DLD1 (cell line): ENCODE results near the gene HKDC1.
"Not testable (repeated sequence)": the region's sequence is repeated elsewhere in the genome, so short reads cannot be mapped to it uniquely, and the experiment has no call there.

ENCODE experiments used
- in situ Hi-C: cut with HindIII; loops from 2 replicates; pipeline ENCODE4 v1.10.0; 2017; ENCODE audit warnings: low sequenced_read_pairs

HKDC1 gene

DNA sequence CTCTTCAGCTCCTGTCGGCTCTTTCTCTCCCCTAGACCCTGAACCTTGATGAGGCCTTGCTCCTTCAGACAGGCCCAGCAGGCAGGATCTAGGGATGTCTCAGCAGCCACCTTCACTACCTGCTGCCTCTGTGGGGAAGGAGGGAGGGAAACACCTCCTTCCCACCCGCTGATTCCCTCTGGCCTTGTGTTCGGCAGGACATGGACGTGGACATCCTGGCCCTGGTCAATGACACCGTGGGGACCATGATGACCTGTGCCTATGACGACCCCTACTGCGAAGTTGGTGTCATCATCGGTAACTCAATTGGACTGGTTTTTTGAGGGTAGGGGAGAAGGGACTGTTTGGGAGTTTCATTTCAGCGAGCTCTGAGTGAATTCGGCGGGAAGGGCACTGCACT lies 20.3 kb downstream of the HKDC1 start:
- in situ Hi-C loops: loop anchor here (10.0 kb wide), 2 partner anchors 104 to 184 kb away; no protein-coding TSS in a partner anchor

GRCh38 chr10:69241575-69241974 lies 21.4 kb downstream of the HKDC1 start:
- in situ Hi-C loops: loop anchor here (10.0 kb wide), 2 partner anchors 103 to 183 kb away; no protein-coding TSS in a partner anchor

DNA sequence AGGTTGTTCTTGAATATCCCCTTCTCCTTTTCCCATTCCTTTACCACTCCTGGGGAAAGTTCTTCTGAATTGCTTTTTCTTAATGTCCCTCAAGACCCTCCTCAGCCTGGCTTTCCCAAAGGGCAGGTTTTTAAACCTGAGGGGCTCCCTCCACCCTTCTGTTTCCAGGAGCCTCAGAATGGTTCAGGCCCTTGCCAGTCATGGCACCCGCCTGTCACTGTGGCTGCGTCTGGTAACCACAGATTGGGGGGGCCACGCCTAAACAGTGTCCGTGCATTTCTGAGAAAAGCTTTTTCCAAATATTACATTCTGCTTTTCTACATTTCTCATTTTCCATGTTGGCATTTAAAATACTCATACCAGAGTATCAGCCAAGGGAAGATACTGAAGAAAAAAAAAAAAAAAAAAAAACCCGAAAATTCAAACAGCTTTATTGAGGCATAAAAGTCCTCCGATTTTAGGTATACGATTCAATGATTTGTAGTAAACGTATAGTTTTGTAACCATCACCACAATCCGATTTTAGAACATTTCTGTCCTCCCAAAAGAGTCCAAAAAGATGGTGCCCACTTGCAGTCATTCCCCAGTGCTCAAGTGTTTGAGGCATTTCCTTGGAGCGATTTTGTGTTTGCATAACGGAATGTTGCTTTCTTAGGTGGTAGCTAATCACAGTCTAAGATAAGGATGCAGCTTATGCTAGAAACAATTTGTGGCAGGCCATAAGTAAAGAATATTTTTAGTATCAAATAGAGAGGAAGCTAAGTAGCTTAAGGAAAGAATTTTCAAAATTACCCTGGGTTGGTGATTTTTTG lies 22.1 kb downstream of the HKDC1 start:
- in situ Hi-C loops: loop anchor here (10.0 kb wide), 2 partner anchors 103 to 183 kb away; no protein-coding TSS in a partner anchor

DNA sequence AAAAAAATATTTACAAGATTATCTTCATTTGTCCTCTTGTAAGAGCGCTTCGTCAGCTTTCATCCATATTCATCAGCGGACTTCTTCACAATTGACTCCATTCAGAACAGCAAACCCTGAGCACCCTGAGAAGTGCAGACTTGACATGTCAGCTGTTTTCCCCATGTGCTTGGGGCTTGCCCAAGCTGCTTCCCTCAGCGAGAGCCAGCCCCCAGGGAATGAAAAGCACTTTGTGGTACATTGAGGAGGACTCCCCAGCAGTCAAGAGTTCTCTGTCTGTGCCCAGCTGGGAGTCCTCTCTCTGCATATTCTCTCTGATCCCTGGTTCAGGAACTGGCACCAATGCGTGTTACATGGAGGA lies 22.7 kb downstream of the HKDC1 start:
- in situ Hi-C loops: loop anchor here (10.0 kb wide), 2 partner anchors 102 to 182 kb away; no protein-coding TSS in a partner anchor

GRCh38 chr10:69243817-69244216 lies 23.7 kb downstream of the HKDC1 start:
- in situ Hi-C loops: loop anchor here (10.0 kb wide), 2 partner anchors 101 to 181 kb away; no protein-coding TSS in a partner anchor

- in situ Hi-C loops: loop anchor here (10.0 kb wide), 2 partner anchors 99 to 179 kb away; no protein-coding TSS in a partner anchor
These were observed 25.9 kb downstream of the HKDC1 start for GRCh38 chr10:69246036-69246435.

GRCh38 chr10:69246581-69247312 lies 26.6 kb downstream of the HKDC1 start:
- in situ Hi-C loops: loop anchor here (10.0 kb wide), 2 partner anchors 98 to 178 kb away; no protein-coding TSS in a partner anchor

GRCh38 chr10:69247313-69247710 lies 27.2 kb downstream of the HKDC1 start:
- in situ Hi-C loops: loop anchor here (10.0 kb wide), 2 partner anchors 97 to 177 kb away; no protein-coding TSS in a partner anchor

GRCh38 chr10:69248117-69248730 lies 28.1 kb downstream of the HKDC1 start:
- in situ Hi-C loops: loop anchor here (10.0 kb wide), 2 partner anchors 97 to 177 kb away; no protein-coding TSS in a partner anchor

- in situ Hi-C loops: no loop called here
These were observed 29.9 kb downstream of the HKDC1 start for GRCh38 chr10:69250041-69250440.

- in situ Hi-C loops: not testable (repeated sequence)
These were observed 31.3 kb downstream of the HKDC1 start for GRCh38 chr10:69251417-69251816.

DNA sequence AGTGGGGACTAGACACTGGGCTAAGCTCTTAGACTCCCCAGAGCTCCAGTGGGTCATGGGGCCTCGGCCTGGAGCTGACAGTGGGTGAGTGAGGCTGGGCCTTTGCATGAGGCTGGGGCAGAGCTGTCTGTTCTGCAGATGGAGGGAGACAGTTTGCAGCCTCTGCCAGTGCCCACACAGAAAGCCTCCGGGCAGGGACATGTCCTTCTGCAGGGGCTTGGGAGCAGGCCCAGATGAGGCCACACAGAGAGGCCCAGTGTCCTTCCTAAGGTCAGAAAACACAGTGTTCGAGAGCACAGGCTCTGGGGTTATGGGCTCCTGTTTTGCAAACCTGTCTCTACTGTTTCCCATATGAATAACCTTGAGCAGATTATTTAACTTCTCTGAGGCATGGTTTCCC lies 33.0 kb downstream of the HKDC1 start:
- in situ Hi-C loops: no loop called here

GRCh38 chr10:69254877-69255276 lies 34.7 kb downstream of the HKDC1 start:
- in situ Hi-C loops: no loop called here

DNA sequence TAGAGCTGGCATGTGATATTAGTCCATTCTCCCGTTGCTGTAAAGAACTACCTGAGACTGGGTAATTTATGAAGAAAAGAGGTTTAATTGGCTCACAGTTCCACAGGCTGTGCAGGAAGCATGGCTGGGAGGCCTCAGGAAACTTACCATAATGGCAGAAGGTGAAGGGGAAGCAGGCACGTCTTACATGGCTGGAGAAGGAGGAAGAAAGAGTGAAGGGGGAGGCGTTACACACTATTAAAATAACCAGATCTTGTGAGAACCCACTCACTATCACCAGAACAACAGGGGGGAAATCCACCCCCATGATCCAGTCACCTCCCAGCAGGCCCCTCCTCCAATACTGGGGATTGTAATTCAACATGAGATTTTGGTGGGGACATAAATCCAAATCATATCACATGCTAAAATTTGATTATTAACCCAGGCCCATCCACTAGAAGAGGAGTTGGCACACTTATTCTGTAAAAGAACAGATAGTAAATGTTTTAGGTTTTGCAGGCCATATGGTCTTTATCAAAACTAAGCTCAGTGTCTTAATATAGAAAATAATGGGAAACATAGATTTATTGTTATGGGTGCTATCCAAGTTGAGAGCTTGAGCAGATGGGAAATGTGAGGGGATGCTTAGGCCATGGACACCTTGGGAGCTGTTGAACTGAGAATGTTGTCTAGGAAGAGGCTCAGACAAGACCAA lies 39.6 kb downstream of the HKDC1 start:
- in situ Hi-C loops: no loop called here

GRCh38 chr10:69261184-69261583 lies 41.1 kb downstream of the HKDC1 start:
- in situ Hi-C loops: no loop called here

GRCh38 chr10:69262292-69262751 lies 42.2 kb downstream of the HKDC1 start:
- in situ Hi-C loops: no loop called here

DNA sequence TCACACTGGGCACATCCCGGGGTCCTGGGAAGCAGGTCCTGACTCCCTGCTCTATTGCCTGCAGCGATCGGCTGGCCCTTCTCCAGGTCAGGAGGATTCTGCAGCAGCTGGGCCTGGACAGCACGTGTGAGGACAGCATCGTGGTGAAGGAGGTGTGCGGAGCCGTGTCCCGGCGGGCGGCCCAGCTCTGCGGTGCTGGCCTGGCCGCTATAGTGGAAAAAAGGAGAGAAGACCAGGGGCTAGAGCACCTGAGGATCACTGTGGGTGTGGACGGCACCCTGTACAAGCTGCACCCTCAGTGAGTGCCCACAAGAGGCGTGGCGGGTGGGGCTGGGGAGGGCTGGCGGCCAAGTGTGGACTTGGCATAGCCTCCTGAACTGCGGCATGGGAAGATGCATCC lies 45.4 kb downstream of the HKDC1 start:
- in situ Hi-C loops: no loop called here

DNA sequence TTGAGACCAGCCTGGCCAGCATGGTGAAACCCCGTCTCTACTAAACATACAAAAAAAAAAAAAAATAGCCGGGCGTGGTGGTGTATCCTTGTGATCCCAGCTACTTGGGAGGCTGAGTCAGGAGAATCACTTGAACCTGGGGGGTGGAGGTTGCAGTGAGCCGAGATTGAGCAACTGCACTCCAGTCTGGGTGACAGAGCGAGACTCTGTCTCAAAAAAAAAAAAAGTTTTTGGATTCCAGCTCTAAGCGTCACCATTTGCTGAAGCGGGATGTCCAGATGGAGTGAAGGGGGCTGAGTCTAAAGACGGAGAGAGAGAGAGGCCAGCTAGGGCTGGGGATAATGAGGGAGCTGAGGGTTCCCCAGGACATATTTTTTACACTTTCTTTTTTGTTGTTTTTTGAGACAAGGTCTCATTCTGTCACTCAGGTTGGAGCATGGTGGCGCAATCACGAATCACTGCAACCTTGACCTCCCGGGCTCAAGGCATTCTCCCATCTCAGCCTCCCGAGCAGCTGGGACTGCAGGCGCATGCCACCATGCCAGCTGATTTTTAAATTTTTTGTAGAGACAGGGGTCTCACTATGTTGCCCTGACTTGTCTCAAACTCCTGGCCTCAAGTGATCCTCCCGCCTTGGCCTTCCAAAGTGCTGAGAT lies 48.8 kb downstream of the HKDC1 start:
- in situ Hi-C loops: no loop called here

GRCh38 chr10:69269761-69270160 lies 49.6 kb downstream of the HKDC1 start:
- in situ Hi-C loops: no loop called here

DNA sequence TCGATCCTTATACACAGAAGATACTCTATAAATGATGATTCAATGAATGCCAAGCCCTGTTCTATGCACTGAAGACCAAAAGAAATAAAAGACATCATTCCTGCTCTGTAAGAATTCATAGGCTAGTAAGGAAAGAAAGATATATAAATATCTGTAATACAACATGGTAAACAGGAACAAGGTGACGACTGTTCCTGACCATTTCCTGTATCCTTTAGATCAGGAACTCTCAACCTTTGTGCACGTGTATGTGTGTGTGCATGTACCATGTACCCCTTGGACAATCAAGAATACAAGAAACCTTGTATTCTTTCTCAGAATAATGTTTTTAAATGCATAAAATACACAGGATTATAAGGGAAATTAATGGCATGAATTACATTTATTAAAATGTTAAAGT lies 50.9 kb downstream of the HKDC1 start:
- in situ Hi-C loops: no loop called here
